D721Med (cell line): ENCODE results near the gene PRKAR1B.

Source experiments
- DNase-seq: peaks from one replicate; pipeline ENCODE4 v3.0.0; 2011; ENCODE audit warnings: low spot score; ENCODE audit not compliant: insufficient read length
- FAIRE-seq: peaks from 2 replicates; lab custom pipeline; 2011; peaks lifted over from hg19 to GRCh38; lab: Jason Lieb, UNC
- CTCF ChIP-seq: IDR thresholded peaks from 2 replicates; pipeline ENCODE4 v1.5.1; 2012; ENCODE audit warnings: mild to moderate bottlenecking, control low read depth; ENCODE audit not compliant: insufficient read depth; ENCODE audit errors: missing control alignments

PRKAR1B gene

GRCh38 chr7:601036-601594 lies 126.0 kb downstream of the PRKAR1B start:
- FAIRE-seq (no peak), DNase-seq (no peak)
- TF ChIP-seq CTCF, result no peak

DNA sequence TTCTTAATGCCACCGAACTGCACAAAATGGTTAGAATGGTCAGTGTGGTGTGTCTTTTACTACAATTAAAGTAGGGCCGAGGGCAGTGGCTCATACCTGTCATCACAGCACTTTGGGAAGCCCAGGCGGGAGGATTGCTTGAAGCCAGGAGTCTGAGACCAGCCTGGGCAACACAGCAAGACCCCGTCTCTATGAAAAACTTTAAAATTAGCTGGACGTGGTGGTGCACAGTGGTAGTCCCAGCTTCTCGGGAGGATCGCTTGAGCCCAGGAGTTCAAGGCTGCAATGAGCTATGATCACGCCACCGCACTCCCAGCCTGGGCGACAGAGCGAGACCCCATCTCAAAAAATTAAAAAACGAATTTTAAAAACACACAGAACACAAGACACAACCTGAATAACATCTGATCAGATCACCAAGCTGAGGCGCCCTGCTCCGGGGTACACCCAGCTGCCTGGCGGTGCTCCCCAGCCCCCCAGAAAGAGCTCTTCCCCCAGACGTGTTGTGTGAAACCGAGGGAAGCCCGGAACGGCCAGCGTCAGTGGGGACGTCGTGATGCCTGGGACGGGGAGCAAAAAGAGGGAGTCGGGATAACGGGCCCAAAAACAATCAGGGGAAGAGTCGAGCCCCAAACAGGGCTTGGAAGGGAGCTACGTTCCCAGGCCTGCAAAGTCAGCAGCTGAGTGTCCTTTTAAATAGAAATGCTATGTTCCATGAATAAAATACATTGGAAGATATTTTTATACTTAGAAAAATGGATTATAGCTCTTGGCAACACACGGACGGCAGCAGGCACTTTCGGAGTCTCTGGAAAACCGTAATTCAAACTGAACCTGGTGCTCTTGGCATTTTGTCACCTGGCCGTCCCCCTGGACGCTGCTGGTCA lies 126.7 kb downstream of the PRKAR1B start:
- no peak for TF ChIP-seq CTCF
- no peak for DNase-seq
- FAIRE-seq, result no peak

GRCh38 chr7:598899-599298 lies 128.2 kb downstream of the PRKAR1B start:
- DNase-seq (no peak), FAIRE-seq (no peak)
- TF ChIP-seq CTCF, result no peak

- TF ChIP-seq CTCF, result no peak
- FAIRE-seq (no peak), DNase-seq (no peak)
Measured at GRCh38 chr7:597348-598178, 129.5 kb downstream of the PRKAR1B start.

DNA sequence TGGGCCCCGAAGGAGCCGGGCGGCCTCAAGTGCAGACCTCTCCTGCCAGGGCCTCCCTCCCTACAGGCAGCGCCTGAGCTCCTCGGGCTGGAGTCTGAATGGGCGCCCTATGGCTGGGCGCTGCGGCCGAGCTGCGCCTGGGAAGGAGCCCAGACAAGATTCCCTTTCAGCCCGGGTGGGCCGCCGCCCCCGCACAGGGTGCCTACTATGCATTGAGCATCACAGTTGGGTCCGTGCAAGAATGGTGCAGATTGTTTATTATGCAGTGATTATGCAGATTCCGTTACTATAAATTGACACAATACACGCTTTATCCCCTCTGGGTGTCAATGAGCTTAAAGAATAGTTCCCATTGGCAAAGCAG lies 130.3 kb downstream of the PRKAR1B start:
- FAIRE-seq, result no peak
- DNase-seq, result no peak
- no peak for TF ChIP-seq CTCF

DNA sequence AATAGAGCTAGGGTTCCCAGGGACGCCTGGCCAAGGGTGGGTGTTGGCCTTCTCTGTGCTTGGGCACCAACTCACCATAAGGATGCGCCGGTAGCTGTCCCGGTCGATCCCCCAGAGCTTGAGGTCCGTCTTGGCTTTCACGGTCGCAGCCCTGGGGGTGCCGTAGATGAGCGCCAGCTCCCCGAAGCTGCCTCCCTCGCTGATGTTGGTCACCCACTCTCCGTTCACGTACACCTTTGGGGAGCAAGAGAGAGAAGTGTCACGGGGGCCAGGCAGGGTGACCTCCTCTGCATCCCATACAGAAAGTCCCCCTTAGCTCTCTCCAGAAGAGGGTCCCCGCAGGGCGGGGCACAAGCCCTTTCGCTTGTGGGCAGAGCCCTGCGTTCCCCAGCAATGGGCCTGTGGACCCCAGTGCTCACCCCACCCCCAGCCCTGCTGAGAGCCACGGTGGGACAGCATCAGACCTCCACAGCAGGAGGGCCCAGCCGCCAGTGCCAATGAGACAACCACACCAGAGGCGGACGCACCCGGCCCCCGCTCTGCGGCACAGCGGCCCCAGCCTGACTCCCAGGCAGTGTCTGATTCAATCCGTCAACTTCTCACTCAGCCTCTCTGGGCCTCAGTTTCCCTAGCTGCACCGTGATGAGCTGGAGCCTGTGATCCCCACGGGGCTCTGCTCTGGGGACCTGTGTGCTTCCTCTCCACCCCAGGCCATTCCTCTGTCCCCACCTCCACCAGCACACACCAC lies 130.8 kb downstream of the PRKAR1B start:
- no peak for TF ChIP-seq CTCF
- DNase-seq (no peak), FAIRE-seq (no peak)
